Keratinocyte (primary cell): ENCODE measurements around the gene PDZD7.
A peak's percentile ranks its signal among the peaks of the same experiment; 100 is the strongest.

Source experiments
- CTCF ChIP-seq, 3 experiments: IDR thresholded peaks in 1 of 3; conservative IDR thresholded peaks in 1 of 3; optimal IDR thresholded peaks in 1 of 3; 2 replicates in 2 of 3; 3 replicates in 1 of 3; pipeline versions ENCODE3 to v1.5.1; 2011; ENCODE audit warnings: low read length in 3 of 3, mild to moderate bottlenecking in 3 of 3, moderate library complexity in 2 of 3, control low read depth in 1 of 3, inconsistent platforms in 1 of 3; ENCODE audit not compliant: insufficient read depth in 2 of 3; ENCODE audit errors: extremely low read depth in 1 of 3
- EZH2 ChIP-seq: IDR thresholded peaks from one replicate; pipeline ENCODE4 v1.6.1; 2012; ENCODE audit warnings: inconsistent platforms, mild to moderate bottlenecking, low read length, moderate library complexity

- TF ChIP-seq CTCF (optimal IDR thresholded peaks at IDR 0.05 in 1 of 3, IDR thresholded peaks at IDR 0.05 in 1 of 3, conservative IDR thresholded peaks at IDR 0.05 in 1 of 3; ENCODE audit: extremely low read depth in 1 of 3, insufficient read depth in 2 of 3, low read length in 3 of 3) (peak; percentile 82 to 92 (median 88)), EZH2 (no peak)
Observed at GRCh38 chr10:101060036-101060950, 29.4 kb upstream of the PDZD7 start.
